ENCODE results near the gene IGSF21. TPM values are rescaled to one million over a fixed set of nuclear protein-coding genes. Genes with fewer than 3 reads are reported as not detected.

IGSF21 gene
- total RNA-seq, 1 donor from 2014 or later, result not detected

- Mint-ChIP-seq H3K4me3 (no peak overlapping the region), H3K27me3 (ENCODE audit: low read depth) (peaks cover 98% of the 10 kb centered on the region), H3K4me1 (peaks cover 6% of the 10 kb centered on the region), H3K27ac (no peak overlapping the region), H3K9me3 (no peaks in the 10 kb centered on the region), H3K36me3 (no peaks in the 10 kb centered on the region)
- no peak for TF ChIP-seq CTCF (IDR thresholded peaks at IDR 0.05; ENCODE audit: unreplicated experiment)
- no peak for DNase-seq (ENCODE audit: low spot score in 2 of 2, unreplicated experiment in 2 of 2)
Observed at GRCh38 chr1:18114726-18115410, 7.3 kb downstream of the IGSF21 start.

- no peak overlapping the region for H3K27ac Mint-ChIP-seq
- DNase-seq (ENCODE audit: low spot score in 2 of 2, unreplicated experiment in 2 of 2), result no peak
Observed at GRCh38 chr1:18116777-18117176, 9.2 kb downstream of the IGSF21 start.

GRCh38 chr1:18118078-18118477 lies 10.5 kb downstream of the IGSF21 start:
- DNase-seq (ENCODE audit: low spot score in 2 of 2, unreplicated experiment in 2 of 2), result no peak
- Mint-ChIP-seq H3K4me1 (no peaks in the 10 kb centered on the region), H3K4me3 (no peak overlapping the region), H3K9me3 (no peaks in the 10 kb centered on the region), H3K27me3 (ENCODE audit: low read depth) (peaks cover 89% of the 10 kb centered on the region), H3K36me3 (no peaks in the 10 kb centered on the region), H3K27ac (no peak overlapping the region)
- TF ChIP-seq CTCF (IDR thresholded peaks at IDR 0.05; ENCODE audit: unreplicated experiment), result no peak

More at GRCh38 chr1:18116777-18117176, 9.2 kb downstream of the IGSF21 start:
- Mint-ChIP-seq H3K4me3 (no peak overlapping the region), H3K4me1 (no peaks in the 10 kb centered on the region), H3K9me3 (no peaks in the 10 kb centered on the region), H3K27me3 (ENCODE audit: low read depth) (peaks cover 98% of the 10 kb centered on the region), H3K36me3 (no peaks in the 10 kb centered on the region)
- no peak for TF ChIP-seq CTCF (IDR thresholded peaks at IDR 0.05; ENCODE audit: unreplicated experiment)

- no peaks in the 10 kb centered on the region for H3K36me3 Mint-ChIP-seq
- no peak for TF ChIP-seq CTCF (IDR thresholded peaks at IDR 0.05; ENCODE audit: unreplicated experiment)
- H3K9me3 Mint-ChIP-seq, result no peaks in the 10 kb centered on the region
- no peak overlapping the region for H3K27ac Mint-ChIP-seq
- H3K4me1 Mint-ChIP-seq, result no peaks in the 10 kb centered on the region
- H3K27me3 Mint-ChIP-seq (ENCODE audit: low read depth), result peaks cover 90% of the 10 kb centered on the region
- no peak for DNase-seq (ENCODE audit: low spot score in 2 of 2, unreplicated experiment in 2 of 2)
- H3K4me3 Mint-ChIP-seq, result no peak overlapping the region
Observed at GRCh38 chr1:18118491-18118890, 10.9 kb downstream of the IGSF21 start.

GRCh38 chr1:18119289-18119688 lies 11.7 kb downstream of the IGSF21 start:
- DNase-seq (ENCODE audit: low spot score in 2 of 2, unreplicated experiment in 2 of 2), result no peak
- H3K9me3 Mint-ChIP-seq, result no peaks in the 10 kb centered on the region
- no peaks in the 10 kb centered on the region for H3K36me3 Mint-ChIP-seq
- H3K27me3 Mint-ChIP-seq (ENCODE audit: low read depth), result peaks cover 84% of the 10 kb centered on the region
- no peaks in the 10 kb centered on the region for H3K4me1 Mint-ChIP-seq
- no peak overlapping the region for H3K27ac Mint-ChIP-seq
- H3K4me3 Mint-ChIP-seq, result no peak overlapping the region
- TF ChIP-seq CTCF (IDR thresholded peaks at IDR 0.05; ENCODE audit: unreplicated experiment), result no peak
